Suprapubic skin (tissue), 4 donors: ENCODE results near the gene GLCCI1.

ENCODE experiments used
- CTCF ChIP-seq, 2 donors: fragments of 200-600 bp in 1 of 2; fragments of 450-650 bp in 1 of 2; sonication (generic) in 1 of 2; IDR thresholded peaks; one replicate each; pipeline ENCODE4 v1.5.1; 2016 to 2019; ENCODE audit warnings: antibody characterized with exemption in 2 of 2, mild to moderate bottlenecking in 1 of 2, moderate library complexity in 1 of 2
- EP300 ChIP-seq: sonication (generic); formaldehyde crosslinking; IDR thresholded peaks from one replicate; pipeline ENCODE4 v1.6.1; 2017; ENCODE audit warnings: antibody characterized with exemption
- POLR2A ChIP-seq, 2 donors: fragments of 450-650 bp; IDR thresholded peaks; one replicate each; pipeline ENCODE4 v1.6.1; 2017; ENCODE audit warnings: antibody characterized with exemption in 2 of 2, mild to moderate bottlenecking in 2 of 2, moderate library complexity in 2 of 2
- POLR2AphosphoS5 ChIP-seq, 3 donors: sonication (generic); formaldehyde crosslinking; IDR thresholded peaks; one replicate each; pipeline ENCODE4 v1.6.1; 2017; ENCODE audit warnings: antibody characterized with exemption in 3 of 3

- TF ChIP-seq POLR2A (IDR thresholded peaks at IDR 0.05) (no peak), POLR2AphosphoS5 (IDR thresholded peaks at IDR 0.05) (no peak), CTCF (IDR thresholded peaks at IDR 0.05) (no peak), EP300 (no peak)
These were observed 34.5 kb downstream of the GLCCI1 start for GRCh38 chr7:8003077-8003476.
